Kidney (tissue), 14 donors: ENCODE results near the gene LUC7L. TPM values are rescaled to one million over a fixed set of nuclear protein-coding genes. Genes with fewer than 3 reads are reported as not detected.

Experiments
- DNase-seq, 5 donors: peaks; one replicate each; pipeline ENCODE4 v3.0.0-alpha.2; 2013 to 2020
- FAIRE-seq: peaks from 2 replicates; lab custom pipeline; 2012; peaks lifted over from hg19 to GRCh38; lab: Jason Lieb, UNC
- H3K27ac ChIP-seq, 2 donors: one replicate each; pipeline ENCODE4 v1.7.0; 2013; ENCODE audit warnings: low read depth in 2 of 2, low read length in 2 of 2, inconsistent platforms in 1 of 2
- H3K27me3 ChIP-seq: one replicate; pipeline ENCODE4 v1.7.1; 2013; ENCODE audit warnings: low read length, inconsistent platforms; ENCODE audit not compliant: control insufficient read depth, insufficient read depth
- H3K36me3 ChIP-seq, 3 donors: one replicate each; pipeline versions ENCODE4 v1.7.0 to v1.7.1; 2013; ENCODE audit warnings: low read length in 3 of 3, control low read depth in 1 of 3, inconsistent platforms in 1 of 3; ENCODE audit not compliant: insufficient read depth in 3 of 3, control insufficient read depth in 2 of 3
- H3K4me1 ChIP-seq, 3 donors: one replicate each; pipeline versions ENCODE4 v1.7.0 to v1.7.1; 2013; ENCODE audit warnings: low read length in 3 of 3, inconsistent platforms in 1 of 3, low read depth in 1 of 3; ENCODE audit not compliant: control insufficient read depth in 2 of 3, insufficient read depth in 2 of 3
- H3K4me3 ChIP-seq, 3 donors: one replicate each; pipeline versions ENCODE4 v1.7.0 to v1.8.1; 2013; ENCODE audit warnings: low read length in 3 of 3, control low read depth in 1 of 3, inconsistent platforms in 1 of 3
- H3K9ac ChIP-seq, 3 donors: one replicate each; pipeline versions ENCODE4 v1.7.0 to v1.7.1; 2013; ENCODE audit warnings: low read length in 3 of 3, control low read depth in 1 of 3, inconsistent platforms in 1 of 3
- H3K9me3 ChIP-seq, 3 donors: one replicate each; pipeline versions ENCODE4 v1.7.0 to v1.7.1; 2013; ENCODE audit warnings: low read length in 3 of 3, control low read depth in 1 of 3, inconsistent platforms in 1 of 3; ENCODE audit not compliant: control insufficient read depth in 2 of 3, insufficient read depth in 1 of 3
- CTCF ChIP-seq: IDR thresholded peaks from 3 replicates; pipeline ENCODE4 v1.5.1; 2012; ENCODE audit warnings: mild to moderate bottlenecking, moderate library complexity, borderline replicate concordance; ENCODE audit not compliant: insufficient read depth; ENCODE audit errors: extremely low read depth
- intact Hi-C: fragments of 100-400 bp; cut with DNase I; formaldehyde crosslinking; loops from one replicate; pipeline ENCODE4 v1.11.1; 2022
- polyA plus RNA-seq: library from polyadenylated mRNA; stranded (reverse); fragments of 350-450 nt; fragmentation: Illumina TruSeq; extraction: RNeasy Lipid Tissue Mini Kit (QIAGEN cat#74804); gene quantifications from one replicate; pipeline ENCODE4 v1.2.3, GENCODE V29; 2014; ENCODE audit warnings: low read depth, low replicate concordance; ENCODE audit not compliant: insufficient read depth
- total RNA-seq: library from RNA; stranded (reverse); fragmentation: NEBNext Ultra II Directional; extraction: Animal tissue kit (Norgen Biotek cat#: 25700); gene quantifications from one replicate; pipeline ENCODE4 v1.2.1, GENCODE V29; 2021
- donor health status: control.
- donor health status: control.
- donor health status: control.
- donor health status: control.
- donor health status: control.
- donor health status: DM: yes; HTN: yes; CAD: no.
- donor health status: Normal renal cell carcinoma (clear cell type).

LUC7L gene
- total and polyA plus RNA-seq, 2 donors from 2014 or later = 56.3 to 72.0 TPM

- no peak for FAIRE-seq
- no peak overlapping the region for H3K27ac ChIP-seq
- peaks cover 0 to 30% (median 14%) of the 10 kb centered on the region in 3 donors for H3K36me3 ChIP-seq
- H3K9me3 ChIP-seq = no peaks in the 10 kb centered on the region
- no peak for DNase-seq
- no peaks in the 10 kb centered on the region for H3K27me3 ChIP-seq
- TF ChIP-seq CTCF = no peak
- H3K9ac ChIP-seq = no peak overlapping the region
- H3K4me1 ChIP-seq = no peaks in the 10 kb centered on the region
- intact Hi-C loops = no loop called here
- no peak overlapping the region for H3K4me3 ChIP-seq
These were observed 31.9 kb upstream of the LUC7L start for GRCh38 chr16:261031-261691.

- intact Hi-C loops = no loop called here
- no peaks in the 10 kb centered on the region for H3K27me3 ChIP-seq
- no peaks in the 10 kb centered on the region for H3K9me3 ChIP-seq
- no peaks in the 10 kb centered on the region for H3K4me1 ChIP-seq
- DNase-seq = no peak
- no peak overlapping the region for H3K4me3 ChIP-seq
- FAIRE-seq = no peak
- peaks cover 0 to 30% (median 16%) of the 10 kb centered on the region in 3 donors for H3K36me3 ChIP-seq
- H3K27ac ChIP-seq = no peak overlapping the region
- TF ChIP-seq CTCF = no peak
- H3K9ac ChIP-seq = no peak overlapping the region
These were observed 31.1 kb upstream of the LUC7L start for GRCh38 chr16:260326-260725.

- intact Hi-C loops = no loop called here
- TF ChIP-seq CTCF = no peak
- DNase-seq (no peak), FAIRE-seq (no peak)
- no peak overlapping the region for H3K4me3 ChIP-seq
- H3K4me1 ChIP-seq = no peaks in the 10 kb centered on the region
- no peaks in the 10 kb centered on the region for H3K9me3 ChIP-seq
- no peak overlapping the region for H3K9ac ChIP-seq
- peaks cover 0 to 30% (median 16%) of the 10 kb centered on the region in 3 donors for H3K36me3 ChIP-seq
- H3K27me3 ChIP-seq = no peaks in the 10 kb centered on the region
- no peak overlapping the region for H3K27ac ChIP-seq
These were observed 30.6 kb upstream of the LUC7L start for GRCh38 chr16:259814-260253.
